Stimulated activated CD8-positive, alpha-beta memory T cell treated with anti-CD3 and anti-CD28 coated beads, Interleukin-2, amount 100 ng/mL, for 48 hours (primary cell): ENCODE data around the gene RALGPS1.

Experiments used
- DNase-seq, 2 donors: peaks; one replicate each; pipeline ENCODE4 v3.0.0-alpha.2; 2020; ENCODE audit warnings: low read depth in 2 of 2

The RALGPS1 gene

DNA sequence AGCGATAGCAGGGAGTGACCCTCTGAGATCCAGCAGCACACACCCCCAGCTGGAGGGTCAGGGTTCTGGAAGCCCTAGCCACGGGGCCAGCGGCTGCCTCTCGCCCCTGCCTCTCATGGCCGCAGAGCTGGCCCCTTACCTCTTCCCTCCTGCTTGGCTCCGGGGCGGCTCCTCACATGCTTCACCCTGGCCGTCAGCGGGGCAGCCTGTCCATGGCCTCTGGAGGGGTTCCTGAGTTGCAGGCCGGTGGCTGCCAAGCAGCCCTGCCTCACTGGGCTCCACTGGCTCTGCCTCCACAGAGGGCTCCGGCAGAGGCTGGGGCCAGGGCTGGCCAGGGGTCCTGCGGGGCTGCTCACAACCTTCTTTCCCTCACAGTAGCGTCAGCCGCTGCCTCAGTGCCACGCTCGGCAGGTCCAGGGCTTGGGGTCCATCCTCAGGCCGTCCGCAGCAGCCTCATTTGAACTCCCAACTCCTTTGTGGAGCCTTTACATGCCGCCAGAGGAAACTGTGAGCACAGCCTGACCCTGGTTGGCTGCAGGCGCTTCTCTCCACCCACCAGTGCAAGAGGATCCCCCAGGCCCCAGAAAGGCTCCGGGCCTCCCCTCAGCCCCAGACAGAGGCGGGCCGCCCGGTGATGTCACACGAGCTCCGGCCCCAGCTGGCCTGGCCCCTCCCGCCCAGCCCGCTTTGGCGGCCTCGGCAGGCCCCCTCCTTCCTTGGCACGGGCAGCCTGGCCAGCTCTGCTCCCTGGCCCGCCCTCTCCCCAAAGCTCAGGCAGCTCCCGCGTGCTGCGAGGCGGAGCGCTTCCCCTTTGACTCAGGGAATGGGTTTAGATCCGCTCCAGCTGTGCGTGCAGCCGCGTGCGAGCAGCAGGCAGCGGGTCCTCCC, 207.8 kb downstream of the RALGPS1 start, which contains the start of gene ANGPTL2:
Gene ANGPTL2, minus strand, starts transcription at position 460 of the 888 bp plus-strand sequence. CDS start 13,904 bp downstream, outside the sequence.
- peak in 1 of 2 donors; percentile 4 for DNase-seq

DNA sequence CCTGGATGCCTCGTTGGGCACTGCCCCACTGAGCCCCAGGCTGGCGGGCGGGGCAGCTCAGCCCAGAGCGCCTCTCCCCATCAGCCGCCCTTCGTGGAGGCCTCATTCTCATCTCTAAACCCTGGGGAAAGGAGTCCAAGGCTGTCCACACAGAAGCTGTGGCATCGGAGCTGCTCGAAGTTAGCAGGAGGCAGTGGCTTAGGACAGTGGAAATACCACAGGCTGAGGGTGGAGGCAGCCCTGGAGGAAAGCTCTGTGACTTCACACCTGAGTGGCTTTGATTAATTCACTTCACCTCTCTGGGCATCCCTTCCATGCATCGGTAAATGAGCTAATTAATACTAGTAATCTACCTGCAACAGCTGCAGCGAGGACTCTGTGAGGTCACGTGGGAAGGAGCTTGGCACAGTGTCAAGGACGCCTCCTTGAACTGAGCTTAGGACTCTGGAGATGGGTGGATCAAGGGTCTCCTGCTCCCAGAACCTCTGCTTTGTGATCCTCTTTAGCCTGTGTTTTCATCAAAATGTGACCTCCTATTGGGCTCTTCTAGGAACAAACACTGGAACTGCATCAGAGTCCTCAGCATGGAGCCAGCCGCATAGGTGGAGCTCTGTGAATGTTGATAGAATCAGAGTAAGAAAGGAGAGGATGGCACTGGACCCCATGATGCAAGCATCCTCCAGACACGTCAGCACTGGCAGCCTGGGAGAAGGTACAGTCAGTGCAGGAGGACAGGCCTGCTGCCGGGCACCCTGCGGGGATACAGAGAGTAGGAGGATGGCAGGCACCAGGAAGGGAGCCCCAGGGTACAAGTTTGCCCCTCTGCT, 208.7 kb downstream of the RALGPS1 start:
- DNase-seq = no peak

DNA sequence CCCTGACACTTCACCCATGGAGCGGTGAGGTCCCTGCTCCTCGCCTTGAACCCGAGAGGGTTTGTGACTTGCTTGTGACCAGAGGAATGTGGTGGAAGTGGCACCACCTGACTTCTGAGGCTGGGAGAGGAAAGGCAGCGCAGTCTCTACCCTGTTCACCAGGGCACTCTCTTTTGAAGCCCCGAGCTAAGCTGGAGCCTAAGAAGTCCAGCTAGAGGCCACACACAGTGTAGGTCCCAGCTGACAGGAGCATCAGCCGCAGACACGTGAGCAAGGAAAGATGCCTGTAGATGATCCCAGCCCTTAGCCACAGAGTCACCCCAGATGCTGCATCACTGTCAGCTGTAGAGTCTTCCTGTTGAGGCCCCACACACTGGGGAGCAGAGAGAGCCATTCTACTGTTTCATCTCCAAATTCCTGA, 209.5 kb downstream of the RALGPS1 start:
- no peak for DNase-seq

DNA sequence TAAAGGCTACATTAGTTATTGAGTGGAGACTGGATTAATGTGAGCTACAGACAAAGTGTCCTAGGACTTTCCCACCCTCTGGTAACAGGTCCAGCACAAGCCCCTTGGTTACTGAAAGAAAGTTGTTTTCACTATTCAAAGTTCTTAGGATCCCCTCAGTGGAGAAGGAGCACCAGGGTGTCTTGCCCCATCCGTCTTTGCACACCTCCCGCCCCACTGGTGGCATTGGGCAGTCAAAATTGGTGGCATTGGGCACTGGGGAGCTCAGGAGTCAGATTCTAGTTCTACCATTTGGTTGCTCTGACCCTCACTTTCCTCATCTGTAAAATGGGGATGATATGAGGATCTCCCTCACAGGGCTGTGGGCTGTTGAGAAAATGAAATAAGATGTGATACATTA, 210.2 kb downstream of the RALGPS1 start:
- DNase-seq = no peak

DNA sequence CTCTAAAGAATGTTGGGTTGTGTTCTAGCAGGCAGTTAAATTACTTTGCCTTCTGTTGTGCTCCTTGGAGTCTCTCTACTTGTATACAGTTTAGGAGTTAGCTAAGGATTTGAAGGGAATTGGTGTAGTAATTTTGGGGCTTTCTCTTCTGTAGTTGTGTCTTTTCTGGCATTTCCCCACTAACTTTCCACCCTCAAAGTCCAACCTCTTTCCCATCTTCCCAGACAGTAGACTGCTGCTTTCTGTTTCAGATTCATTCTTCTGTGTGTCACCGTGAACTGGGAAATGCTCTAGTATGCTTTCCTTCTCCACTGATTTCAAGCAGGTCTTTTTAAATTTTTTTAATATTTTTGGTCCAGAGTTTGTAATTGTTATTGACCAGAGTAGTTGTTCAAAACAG, 212.4 kb downstream of the RALGPS1 start:
- DNase-seq = no peak

DNA sequence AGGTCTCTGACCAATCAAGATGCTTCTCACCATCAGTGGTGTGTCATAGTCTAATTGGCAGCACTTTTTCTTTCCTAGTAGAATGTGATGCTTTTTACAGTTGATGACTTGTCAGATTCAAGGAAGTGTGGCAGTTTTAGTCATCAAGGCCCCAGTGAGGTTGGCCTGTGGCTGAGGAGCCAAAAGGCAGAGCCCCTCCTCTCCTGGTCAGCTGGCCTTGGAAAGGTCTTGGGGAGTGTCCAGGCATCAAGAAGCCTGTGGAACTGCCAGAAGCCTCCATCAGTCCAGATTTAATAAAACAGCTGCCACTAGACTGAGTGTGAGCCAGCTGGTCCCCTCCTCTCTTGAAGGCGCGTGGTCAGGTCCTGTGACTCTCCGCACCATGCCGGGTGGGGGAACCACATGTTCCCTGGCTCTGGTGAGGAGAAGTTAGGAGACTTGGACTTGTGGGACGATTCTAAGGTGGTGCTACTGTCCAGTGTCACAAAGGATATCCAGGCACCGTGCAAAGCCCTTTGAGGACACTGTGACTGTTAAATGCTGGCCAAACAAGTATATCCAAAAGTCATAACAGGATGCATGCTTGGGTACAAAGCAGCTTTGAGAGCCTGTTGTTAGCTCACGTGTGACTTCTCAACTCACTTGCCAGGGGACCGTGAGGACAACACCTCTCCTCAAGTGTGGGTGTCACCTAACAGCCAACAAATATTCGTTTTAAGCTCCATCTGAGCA, 213.9 kb downstream of the RALGPS1 start:
- DNase-seq = no peak

DNA sequence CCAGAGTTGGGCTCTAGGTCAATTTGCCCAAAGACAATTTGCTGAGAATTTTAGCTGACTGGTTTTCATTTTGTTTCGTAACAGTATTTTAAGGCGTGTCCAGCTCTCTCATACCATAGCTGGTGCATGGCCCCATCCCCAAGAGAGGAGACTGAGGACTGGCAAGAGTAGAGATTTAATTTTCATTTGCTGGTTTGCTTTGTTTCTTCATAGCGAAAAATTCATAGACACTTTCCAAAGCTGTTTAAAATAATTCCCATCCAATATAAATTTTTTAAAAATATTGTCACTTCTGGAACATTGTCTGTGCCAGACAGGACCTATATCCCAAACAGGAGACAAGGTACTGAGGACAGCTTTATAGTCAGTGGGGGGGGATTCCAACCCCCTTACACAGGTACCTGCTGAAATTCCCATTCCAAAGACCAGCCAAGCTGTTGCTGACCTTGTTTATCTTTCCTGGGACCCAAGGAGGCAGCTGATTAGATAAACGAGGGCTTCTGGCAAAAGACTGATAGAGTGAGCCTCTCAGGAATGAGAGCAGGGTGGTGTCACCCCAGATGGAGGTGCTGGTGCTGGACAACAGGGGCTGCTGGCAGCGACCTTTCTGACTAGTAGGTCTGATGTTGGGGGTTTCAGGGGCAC, 214.6 kb downstream of the RALGPS1 start:
- no peak for DNase-seq

DNA sequence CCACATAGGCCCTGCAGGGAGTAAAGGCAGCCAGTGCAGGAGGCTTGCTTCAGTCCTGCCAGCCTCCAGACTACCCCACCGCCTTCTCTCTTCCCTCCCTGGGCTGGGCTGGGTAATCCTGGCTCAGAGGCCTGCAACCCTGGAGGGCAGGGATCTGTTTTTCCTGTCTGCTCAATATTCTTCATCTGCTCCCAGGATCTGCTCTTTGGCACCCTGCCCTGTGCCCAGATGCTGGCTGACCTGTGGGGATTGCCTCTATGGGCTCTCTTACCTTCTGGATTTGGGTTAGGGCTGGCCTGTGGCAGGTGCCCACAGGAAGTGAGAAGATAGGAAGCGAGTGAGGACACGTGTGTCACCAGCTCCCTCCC, 215.1 kb downstream of the RALGPS1 start:
- DNase-seq = no peak

DNA sequence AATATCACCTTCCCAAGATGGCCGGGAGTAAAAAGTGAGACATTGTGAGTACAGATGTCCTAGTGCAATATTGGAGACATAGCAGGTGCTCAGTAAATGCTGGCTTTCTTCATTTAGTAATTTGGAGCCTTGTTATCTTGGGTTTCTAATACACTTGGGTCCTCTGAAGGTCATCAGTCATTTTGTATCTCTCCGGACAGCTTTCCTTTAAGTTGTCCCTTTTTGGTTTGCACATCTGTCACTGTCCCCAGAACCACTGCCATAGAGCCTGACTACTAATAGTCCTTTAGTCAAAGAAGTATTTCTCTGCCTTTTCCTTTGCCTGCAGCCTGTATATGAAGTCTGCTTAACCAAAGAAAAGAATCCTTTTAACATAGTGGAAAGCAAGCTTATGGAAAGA, 215.7 kb downstream of the RALGPS1 start:
- DNase-seq = no peak

DNA sequence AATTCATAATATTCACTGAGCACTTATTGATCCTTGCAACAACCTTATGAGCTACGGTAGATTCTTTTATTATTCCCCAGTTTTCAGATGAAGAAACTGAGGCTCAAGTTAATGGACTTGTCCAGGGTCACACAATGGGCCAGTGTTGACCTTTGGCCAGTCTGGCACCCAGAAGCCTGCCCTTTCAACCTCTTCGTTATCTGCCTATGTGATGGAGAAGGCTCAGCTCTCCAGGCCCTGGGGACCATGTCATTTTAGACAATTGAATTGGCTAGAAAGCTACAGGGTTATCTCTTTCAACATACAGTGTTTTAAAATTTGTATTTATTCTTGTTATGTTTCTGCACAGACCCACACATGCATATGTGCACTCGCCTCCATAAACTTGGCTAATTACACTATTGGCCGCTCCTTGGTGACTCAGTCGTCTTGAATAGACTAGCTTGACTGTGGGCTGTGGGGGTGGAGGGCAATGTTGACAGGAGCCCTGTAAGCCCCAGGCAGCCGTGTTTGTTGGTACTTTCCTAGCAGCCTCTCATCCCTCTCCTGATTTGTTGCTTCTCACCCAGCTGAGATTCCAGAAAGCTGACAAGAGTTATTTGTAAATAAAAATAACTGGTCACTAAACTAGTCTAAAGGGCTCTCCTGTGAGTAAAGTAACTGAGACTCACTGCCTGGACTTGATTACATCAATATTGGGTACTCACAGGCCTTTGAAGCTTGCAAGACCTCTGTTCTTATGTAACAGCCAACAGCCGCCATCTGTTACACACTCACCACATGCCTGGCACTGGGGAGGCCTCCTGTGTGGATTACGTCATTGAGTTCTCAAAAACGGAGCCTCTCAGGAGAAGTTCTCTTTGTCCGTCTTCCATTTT, 216.3 kb downstream of the RALGPS1 start:
- DNase-seq = no peak

DNA sequence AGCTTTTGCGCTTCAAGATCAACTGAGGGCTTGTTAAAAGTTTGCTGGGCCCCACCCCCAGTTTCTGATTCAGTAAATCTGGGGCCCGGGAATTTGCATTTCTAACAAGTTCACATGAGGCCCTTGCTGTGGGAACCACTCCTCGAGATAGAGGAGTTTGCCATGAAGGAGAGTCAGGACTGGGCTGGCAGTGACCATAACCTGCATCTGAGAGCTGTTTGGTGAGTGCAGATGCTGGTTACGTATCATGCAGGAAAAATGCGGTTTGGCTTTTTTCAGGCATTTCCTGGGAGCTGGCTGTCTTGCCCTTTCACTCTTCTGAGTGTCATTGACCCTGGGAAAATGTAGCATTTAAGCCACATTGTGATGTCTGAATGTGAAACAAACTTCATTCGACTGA, 217.3 kb downstream of the RALGPS1 start:
- no peak for DNase-seq

DNA sequence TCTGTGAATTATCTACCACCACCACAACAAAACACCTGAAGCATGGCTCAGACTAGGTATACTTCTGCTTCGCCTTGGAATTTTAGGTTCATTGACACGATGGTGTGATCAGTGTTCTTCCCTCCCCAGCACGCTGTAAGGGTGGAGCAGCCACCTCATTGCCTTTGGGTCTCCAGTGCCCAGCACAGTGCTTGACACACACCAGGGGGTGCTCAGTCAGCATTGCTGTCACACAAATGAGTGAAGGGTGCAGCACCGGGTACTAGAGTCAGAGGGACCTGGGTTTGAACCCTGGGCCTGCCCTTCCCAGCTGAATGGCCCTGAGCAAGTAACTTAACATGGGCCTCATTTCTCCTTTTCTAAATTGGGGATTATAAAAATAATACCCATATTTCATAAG, 217.8 kb downstream of the RALGPS1 start:
- DNase-seq = no peak

DNA sequence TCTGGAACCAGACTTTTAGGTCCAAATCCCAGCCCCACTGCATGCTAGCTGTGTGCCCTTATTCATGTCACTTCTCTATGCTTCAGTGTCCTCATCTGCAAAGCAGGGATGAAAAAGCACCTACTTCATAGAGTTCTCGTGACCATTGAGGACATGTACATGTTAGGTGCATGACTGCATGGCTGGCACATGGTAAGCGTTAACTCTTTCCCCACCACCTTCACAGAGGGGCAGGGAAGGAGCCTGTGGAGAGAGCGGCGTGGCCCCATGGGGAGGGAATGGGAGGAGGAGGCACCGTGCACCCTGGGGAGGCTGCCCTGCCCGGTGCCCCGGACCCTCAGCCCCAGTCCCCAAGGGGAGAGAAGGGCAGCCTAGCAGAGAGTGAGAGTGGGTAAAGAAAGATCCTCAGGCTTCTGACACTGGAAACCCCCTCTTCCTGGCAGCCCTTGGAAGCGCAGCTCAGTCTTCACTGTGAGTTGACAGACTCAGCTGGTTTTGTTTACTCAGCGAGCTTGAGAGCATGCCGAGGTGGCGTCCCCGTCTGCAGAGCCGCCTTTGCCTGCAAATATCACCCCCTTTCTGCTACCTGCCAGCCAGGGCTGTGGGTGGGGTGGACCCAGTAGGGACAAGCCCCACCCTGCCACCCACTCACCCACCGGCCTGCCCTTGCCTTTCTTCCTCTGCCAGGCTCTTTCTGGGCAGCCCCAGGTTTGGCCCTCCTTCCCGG, 218.5 kb downstream of the RALGPS1 start:
- no peak for DNase-seq

DNA sequence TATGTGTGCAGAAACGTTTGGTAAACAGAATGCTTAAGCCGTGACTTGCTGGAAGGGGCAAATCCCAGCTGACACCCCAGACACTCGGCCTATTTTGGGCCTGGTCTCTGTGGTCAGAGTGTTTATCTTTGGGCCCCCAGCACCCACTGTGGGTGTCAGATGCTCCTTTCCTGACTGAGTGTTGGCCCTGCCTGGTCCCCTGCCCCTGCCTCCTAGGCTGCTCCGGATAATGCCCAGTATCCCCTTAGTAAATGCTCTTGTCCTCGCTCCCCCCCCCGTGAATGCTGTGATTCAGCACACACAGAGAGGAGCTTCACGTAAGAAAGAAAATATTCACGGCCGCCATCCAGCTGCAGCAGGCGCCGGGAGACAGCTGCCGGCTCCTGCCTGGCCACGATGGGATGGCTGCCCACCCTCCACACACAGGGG, 219.2 kb downstream of the RALGPS1 start:
- DNase-seq = no peak

DNA sequence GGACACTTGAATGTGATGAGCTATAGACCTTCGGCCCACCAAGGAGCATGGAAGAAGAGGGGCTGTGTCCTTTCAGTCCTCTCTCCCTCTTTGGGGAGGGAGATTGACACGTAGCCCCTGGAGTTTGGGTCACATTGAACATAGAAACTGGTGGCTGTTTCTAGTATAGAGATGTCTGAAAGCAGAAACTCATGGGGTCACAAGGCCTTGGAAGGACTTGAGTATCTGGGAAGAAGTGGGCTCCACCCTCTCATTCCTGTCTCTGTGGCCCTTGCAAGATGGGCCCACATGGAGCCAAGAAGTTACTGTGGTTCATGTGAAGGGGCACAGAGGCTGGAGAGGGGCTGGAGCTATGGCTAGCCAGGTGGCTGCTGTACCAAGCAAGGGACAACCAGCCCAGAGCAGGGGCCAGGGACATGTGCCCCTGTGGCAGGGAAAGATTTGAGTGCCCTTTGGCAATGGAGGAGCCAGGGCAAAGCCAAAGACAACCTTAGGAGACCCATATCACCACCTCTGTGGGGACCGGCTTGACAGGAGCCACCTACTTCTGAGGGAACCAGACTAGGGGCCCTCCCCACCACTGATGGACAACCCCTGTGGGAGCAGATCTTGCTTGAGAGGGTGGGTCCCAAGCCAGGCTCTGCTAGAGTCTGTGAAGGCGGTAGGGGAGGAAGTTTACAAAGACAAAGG, 220.6 kb downstream of the RALGPS1 start:
- no peak for DNase-seq

DNA sequence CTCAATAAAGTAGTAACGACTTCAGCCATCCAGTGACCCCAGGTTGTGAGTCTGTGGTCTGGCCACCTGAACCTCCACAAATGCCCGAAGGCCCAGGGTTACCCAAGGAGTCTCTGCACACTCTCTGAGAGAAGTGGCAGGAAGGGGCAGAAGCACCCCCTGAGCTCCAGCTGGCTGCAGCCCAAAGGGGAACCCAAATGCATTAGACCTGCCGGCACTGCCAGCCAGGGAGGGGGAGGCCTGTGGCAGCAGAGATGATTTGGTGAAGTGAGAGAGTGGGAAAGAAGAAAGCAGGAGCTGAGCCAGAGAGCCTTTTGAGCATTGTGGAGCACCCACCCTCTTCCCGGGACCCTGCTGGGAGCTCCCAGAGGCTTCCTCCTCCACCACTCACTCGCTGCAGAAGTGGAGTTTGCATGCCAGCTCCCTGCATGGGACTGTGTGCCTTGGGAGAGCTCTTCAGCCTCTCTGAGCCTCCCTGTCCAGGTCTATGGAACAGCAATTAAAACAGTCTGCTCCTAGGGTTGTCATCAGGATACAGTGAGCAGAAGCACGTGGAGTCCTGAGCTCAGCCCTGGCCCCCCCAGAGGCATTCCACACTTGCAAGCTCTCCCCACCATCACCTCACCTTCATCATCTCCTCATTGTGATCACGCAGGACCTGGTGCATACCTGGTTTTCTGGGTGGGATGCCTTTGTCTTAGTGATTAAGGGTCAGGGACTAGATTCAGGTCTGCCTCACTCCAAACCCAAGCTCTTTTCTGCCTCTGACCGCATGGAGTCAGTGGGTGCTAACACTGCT, 221.7 kb downstream of the RALGPS1 start:
- DNase-seq = no peak

DNA sequence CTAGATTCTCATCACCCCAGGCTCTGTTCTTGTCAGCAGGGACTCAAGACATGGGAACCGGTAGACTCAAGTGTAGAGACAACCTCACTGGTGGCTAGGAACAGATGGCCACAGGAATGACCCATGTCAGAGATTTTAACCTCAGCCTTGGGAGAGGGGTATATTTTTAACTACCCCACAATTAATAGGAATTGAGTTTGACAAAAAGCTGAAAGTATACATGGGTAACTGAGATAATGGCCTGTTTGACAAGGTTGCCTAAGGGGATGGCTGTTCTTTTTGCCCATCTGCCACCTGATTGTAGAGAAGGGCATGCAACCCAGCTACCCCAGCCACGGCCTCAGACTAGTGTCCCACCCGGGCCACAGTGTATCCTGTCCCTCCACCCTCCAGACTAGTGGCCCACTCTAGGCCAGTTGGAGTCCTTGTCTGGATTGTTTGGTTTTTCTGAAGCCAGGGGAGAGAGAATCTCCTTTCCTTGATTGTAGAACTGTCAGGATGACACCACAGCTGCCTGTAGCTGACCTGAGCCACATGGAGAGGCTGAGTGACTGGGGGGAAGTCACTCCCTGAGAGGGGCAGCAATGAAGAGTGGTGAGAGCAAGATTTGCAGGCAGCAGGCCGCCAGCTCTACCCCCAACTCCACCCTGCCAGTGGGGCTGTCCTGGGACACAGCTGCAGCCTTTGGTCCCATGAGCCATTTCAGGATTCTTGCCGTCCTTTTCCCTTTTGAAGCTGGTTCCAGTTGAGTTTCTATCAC, 222.5 kb downstream of the RALGPS1 start:
- no peak for DNase-seq
